ENCODE data around the gene CSTB.

GRCh38 chr21:43800124-43800523 is 24.0 kb upstream of the CSTB start:
- TF ChIP-seq, protein P1, sequence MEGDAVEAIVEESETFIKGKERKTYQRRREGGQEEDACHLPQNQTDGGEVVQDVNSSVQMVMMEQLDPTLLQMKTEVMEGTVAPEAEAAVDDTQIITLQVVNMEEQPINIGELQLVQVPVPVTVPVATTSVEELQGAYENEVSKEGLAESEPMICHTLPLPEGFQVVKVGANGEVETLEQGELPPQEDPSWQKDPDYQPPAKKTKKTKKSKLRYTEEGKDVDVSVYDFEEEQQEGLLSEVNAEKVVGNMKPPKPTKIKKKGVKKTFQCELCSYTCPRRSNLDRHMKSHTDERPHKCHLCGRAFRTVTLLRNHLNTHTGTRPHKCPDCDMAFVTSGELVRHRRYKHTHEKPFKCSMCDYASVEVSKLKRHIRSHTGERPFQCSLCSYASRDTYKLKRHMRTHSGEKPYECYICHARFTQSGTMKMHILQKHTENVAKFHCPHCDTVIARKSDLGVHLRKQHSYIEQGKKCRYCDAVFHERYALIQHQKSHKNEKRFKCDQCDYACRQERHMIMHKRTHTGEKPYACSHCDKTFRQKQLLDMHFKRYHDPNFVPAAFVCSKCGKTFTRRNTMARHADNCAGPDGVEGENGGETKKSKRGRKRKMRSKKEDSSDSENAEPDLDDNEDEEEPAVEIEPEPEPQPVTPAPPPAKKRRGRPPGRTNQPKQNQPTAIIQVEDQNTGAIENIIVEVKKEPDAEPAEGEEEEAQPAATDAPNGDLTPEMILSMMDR (IDR thresholded peaks at IDR 0.05; ENCODE audit: extremely low read depth in 1 of 2, insufficient read depth in 1 of 2, low read depth in 1 of 2, low read length in 2 of 2): no peak
- no peak for TF ChIP-seq POLR2AphosphoS5 (IDR thresholded peaks at IDR 0.05; ENCODE audit: insufficient read depth, low read depth, low read length)
- no peak for TF ChIP-seq GATA2 (IDR thresholded peaks at IDR 0.05; ENCODE audit: insufficient read depth, insufficient read length, low read depth, low read length)
- no peak for TF ChIP-seq EZH2 (IDR thresholded peaks at IDR 0.05; ENCODE audit: borderline replicate concordance, low read depth, low read length, severe bottlenecking)
- TF ChIP-seq POLR2A (IDR thresholded peaks at IDR 0.05; ENCODE audit: low read depth, low read length): no peak
- no peak for TF ChIP-seq FOS (IDR thresholded peaks at IDR 0.05; ENCODE audit: borderline replicate concordance, insufficient read depth, low read length)
- TF ChIP-seq, protein P2, sequence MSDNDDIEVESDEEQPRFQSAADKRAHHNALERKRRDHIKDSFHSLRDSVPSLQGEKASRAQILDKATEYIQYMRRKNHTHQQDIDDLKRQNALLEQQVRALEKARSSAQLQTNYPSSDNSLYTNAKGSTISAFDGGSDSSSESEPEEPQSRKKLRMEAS (IDR thresholded peaks at IDR 0.05; ENCODE audit: insufficient read depth, insufficient read length): no peak
